Measurements from ENCODE around the gene AUP1.

DNA sequence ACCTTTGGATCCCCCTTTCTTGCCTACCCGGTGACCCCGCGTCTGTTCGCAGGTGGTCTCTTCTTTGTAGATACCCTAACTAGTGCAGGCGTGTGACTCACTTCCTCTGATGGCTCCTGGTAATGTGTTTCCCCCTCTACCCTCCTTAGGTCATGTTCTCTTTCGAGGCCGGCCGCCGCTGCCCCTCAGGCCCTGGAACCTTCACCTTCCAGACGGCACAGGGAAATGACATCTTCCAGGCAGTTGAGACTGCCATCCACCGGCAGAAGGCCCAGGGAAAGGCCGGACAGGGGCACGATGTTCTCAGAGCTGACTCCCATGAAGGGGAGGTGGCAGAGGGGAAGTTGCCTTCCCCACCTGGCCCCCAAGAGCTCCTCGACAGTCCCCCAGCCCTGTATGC, 26.7 kb upstream of the AUP1 start:
- TF ChIP-seq, protein P1, sequence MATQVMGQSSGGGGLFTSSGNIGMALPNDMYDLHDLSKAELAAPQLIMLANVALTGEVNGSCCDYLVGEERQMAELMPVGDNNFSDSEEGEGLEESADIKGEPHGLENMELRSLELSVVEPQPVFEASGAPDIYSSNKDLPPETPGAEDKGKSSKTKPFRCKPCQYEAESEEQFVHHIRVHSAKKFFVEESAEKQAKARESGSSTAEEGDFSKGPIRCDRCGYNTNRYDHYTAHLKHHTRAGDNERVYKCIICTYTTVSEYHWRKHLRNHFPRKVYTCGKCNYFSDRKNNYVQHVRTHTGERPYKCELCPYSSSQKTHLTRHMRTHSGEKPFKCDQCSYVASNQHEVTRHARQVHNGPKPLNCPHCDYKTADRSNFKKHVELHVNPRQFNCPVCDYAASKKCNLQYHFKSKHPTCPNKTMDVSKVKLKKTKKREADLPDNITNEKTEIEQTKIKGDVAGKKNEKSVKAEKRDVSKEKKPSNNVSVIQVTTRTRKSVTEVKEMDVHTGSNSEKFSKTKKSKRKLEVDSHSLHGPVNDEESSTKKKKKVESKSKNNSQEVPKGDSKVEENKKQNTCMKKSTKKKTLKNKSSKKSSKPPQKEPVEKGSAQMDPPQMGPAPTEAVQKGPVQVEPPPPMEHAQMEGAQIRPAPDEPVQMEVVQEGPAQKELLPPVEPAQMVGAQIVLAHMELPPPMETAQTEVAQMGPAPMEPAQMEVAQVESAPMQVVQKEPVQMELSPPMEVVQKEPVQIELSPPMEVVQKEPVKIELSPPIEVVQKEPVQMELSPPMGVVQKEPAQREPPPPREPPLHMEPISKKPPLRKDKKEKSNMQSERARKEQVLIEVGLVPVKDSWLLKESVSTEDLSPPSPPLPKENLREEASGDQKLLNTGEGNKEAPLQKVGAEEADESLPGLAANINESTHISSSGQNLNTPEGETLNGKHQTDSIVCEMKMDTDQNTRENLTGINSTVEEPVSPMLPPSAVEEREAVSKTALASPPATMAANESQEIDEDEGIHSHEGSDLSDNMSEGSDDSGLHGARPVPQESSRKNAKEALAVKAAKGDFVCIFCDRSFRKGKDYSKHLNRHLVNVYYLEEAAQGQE (IDR thresholded peaks at IDR 0.05; ENCODE audit: borderline replicate concordance) = no peak
- TF ChIP-seq, protein P2, sequence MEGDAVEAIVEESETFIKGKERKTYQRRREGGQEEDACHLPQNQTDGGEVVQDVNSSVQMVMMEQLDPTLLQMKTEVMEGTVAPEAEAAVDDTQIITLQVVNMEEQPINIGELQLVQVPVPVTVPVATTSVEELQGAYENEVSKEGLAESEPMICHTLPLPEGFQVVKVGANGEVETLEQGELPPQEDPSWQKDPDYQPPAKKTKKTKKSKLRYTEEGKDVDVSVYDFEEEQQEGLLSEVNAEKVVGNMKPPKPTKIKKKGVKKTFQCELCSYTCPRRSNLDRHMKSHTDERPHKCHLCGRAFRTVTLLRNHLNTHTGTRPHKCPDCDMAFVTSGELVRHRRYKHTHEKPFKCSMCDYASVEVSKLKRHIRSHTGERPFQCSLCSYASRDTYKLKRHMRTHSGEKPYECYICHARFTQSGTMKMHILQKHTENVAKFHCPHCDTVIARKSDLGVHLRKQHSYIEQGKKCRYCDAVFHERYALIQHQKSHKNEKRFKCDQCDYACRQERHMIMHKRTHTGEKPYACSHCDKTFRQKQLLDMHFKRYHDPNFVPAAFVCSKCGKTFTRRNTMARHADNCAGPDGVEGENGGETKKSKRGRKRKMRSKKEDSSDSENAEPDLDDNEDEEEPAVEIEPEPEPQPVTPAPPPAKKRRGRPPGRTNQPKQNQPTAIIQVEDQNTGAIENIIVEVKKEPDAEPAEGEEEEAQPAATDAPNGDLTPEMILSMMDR (IDR thresholded peaks at IDR 0.05; ENCODE audit: poor library complexity, severe bottlenecking) = no peak
- TF ChIP-seq SMC3 (conservative IDR thresholded peaks at IDR 0.05; ENCODE audit: poor library complexity) (no peak), EZH2 (IDR thresholded peaks at IDR 0.05; ENCODE audit: borderline replicate concordance, insufficient read depth, low read length, poor library complexity, severe bottlenecking) (no peak), POLR2AphosphoS5 (IDR thresholded peaks at IDR 0.05) (no peak), TAF1 (IDR thresholded peaks at IDR 0.05; ENCODE audit: low read depth) (no peak), RAD21 (conservative IDR thresholded peaks at IDR 0.05) (no peak)
